GM21737 (cell line): ENCODE measurements around the gene SLC20A1.
"Not testable (repeated sequence)": the region's sequence is repeated elsewhere in the genome, so short reads cannot be mapped to it uniquely, and the experiment has no call there.

Experiments
- ATAC-seq: cut with Tn5 transposase; IDR thresholded peaks from one replicate; pipeline ENCODE4 v1.9.1; 2021; ENCODE audit warnings: mild to moderate bottlenecking, moderate library complexity; ENCODE audit not compliant: unreplicated experiment

SLC20A1 gene

DNA sequence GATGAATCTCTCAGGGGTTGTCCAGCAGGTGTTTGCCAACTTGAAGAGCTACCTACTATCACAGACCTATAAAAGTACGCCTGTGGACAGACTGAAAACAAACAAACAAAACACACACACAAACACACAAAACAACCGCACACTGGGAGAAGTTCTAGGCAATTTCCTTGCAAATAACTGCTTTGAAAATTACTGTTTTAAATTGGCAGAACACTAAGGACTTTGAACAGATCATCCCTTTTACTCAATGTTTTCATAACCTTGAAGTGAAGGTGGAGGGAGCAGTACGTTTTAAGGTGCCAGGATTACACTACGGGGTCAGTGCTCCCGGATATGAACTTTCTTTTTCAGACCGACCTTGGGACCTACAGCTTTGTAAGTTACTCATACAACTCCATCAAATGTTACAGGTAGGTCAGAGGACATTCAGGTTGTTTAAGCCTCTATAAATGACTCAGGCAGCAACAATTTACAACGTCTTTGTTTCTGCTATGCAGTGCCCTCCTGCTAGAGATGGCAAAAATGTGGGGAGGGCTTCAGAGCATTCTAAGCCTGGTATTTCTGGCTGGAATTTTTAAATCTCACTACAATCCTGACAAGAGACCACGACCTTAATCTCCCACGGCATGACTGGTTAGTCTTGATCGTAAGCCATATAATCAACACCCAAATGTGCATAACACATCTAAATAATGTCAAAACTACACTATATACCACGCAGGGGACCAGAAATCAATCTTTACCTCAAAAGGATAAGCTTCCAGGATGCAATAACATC, 1.4 kb upstream of the SLC20A1 start:
- ATAC-seq = no peak

DNA sequence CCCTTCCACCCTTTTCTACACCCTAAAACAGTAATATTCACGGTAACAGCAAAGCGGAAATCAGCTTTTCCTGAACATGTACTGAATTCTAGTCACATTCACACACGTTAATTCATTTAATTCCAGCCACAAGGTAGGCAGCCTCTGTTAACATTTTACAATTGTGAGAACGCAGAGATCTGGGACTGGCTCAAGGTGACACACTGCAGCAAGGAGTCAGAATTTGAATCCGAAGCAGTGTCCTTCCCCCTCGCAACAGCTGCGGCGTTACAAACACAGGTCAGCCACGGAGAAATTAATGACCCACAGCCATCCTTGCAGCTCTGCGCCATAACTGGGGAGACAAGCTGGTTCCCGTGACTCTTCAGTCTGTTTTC, 818 bp upstream of the SLC20A1 start:
- ATAC-seq = peak; percentile 6

GRCh38 chr2:112646102-112646719, 472 bp downstream of the SLC20A1 start:
- peak; percentile 18 for ATAC-seq

DNA sequence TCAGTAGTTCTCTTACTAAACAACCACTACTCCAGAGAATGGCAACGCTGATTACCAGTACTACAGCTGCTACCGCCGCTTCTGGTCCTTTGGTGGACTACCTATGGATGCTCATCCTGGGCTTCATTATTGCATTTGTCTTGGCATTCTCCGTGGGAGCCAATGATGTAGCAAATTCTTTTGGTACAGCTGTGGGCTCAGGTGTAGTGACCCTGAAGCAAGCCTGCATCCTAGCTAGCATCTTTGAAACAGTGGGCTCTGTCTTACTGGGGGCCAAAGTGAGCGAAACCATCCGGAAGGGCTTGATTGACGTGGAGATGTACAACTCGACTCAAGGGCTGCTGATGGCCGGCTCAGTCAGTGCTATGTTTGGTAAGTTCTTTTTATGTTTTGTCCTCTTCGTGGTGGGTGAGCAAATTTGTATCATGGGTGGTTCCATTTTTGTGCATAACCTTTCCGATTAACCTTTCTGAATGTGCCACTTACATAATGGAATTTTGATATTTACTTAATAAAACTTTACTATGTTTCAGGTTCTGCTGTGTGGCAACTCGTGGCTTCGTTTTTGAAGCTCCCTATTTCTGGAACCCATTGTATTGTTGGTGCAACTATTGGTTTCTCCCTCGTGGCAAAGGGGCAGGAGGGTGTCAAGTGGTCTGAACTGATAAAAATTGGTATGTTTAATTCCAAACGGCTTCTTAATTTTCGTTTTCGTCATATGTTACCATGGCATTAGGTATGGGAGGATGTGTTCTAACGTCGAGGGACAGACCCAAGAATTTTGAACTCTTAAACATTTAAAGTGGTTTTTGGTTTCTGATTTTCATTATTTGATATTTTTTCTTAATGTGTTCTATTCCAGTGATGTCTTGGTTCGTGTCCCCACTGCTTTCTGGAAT, 1.3 kb downstream of the SLC20A1 start:
- no peak for ATAC-seq

DNA sequence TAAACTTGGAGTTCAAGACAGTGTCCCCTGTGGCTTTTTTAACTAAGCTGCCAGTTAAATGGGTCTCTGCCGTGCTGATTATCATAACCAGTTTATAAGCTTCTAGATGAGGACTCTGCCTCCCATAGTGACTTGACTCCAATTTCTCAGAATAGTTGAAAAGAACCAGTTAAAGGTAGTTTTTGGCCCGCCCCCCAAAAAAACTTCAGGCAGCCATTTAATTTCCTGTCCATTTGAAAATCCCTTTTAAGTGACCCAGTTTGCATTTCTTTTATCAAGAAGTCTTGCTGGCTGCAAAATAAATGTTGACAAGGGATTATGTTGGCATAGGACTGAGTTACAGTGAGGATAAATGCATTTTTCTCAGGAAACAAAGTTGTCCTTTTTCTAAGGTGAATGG, 2.3 kb downstream of the SLC20A1 start:
- no peak for ATAC-seq

DNA sequence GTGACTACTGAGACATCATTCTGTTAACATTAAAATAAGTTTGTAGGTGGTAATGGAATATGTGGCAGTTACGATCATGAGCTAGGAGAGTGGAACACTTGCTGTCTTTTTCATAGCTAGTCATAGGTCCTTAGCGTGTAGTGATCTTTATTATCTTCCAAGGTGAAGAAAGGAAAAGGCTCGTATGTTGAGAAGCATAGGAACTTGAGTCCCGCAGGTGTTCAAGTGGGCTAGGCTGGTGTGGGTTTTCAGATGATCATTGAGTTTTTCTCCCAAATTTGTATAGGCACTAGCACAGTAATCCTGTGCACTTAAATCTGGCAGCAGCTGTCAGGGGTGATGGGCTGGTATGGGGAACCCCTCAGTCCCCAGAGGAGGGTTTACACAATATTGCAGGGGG, 10.9 kb downstream of the SLC20A1 start:
- no peak for ATAC-seq

DNA sequence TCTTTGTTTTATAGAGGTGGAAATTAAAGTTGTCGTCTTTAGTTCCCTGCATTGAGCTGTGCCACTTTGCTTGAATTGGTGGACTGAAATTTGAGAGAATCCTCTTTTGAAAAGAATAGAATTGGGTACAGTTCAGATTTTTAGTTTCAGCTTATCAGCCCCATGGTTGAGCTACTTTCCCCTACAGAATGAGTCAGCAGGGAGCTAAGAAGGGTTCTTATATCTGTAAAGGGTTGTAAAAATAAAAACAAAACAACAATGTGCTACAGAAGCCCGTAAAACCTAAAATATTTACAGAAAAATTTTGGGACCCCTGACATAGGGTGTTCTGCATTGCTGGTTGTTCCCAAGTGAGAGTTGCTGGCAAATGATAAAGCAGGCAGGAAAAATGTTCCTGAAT, 12.6 kb downstream of the SLC20A1 start:
- ATAC-seq = no peak

DNA sequence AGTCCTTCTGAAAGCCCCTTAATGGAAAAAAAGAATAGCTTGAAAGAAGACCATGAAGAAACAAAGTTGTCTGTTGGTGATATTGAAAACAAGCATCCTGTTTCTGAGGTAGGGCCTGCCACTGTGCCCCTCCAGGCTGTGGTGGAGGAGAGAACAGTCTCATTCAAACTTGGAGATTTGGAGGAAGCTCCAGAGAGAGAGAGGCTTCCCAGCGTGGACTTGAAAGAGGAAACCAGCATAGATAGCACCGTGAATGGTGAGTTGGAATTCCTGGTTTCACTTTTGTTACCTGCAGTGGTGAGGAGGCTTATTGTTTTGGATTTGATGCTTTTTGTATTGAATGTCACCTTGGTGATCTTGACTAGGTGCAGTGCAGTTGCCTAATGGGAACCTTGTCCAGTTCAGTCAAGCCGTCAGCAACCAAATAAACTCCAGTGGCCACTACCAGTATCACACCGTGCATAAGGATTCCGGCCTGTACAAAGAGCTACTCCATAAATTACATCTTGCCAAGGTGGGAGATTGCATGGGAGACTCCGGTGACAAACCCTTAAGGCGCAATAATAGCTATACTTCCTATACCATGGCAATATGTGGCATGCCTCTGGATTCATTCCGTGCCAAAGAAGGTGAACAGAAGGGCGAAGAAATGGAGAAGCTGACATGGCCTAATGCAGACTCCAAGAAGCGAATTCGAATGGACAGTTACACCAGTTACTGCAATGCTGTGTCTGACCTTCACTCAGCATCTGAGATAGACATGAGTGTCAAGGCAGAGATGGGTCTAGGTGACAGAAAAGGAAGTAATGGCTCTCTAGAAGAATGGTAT, 13.3 kb downstream of the SLC20A1 start:
- no peak for ATAC-seq

- ATAC-seq = no peak
These were observed 14.4 kb downstream of the SLC20A1 start for GRCh38 chr2:112660138-112660537.

DNA sequence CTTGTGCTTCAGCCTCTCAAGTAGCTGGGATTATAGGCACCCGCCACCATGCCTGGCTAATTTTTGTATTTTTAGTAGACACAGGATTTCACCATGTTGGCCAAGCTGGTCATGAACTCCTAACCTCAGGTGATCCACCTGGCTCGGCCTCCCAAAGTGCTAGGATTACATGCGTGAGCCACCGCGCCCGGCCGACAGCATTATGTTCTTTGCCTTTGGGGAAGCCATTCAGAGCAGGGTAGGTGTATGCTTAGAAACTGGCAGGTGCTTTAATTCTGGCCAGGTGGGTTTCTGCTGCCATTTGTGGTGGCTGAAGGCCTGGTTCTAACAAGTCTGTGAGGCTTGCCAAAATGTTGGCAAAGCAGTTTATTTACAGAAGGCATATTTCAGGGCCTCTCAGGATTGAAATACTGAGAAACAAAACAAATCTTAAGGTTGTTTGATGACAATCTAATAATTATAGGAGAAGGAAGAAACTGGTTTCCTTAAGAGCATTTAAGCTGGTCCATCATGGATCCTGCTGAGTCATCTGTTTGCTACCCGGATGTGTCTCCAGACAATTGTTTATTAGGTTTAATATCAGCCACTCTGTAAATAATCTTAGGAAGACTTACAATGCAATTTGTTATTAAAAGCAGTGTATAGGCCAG, 16.0 kb downstream of the SLC20A1 start:
- ATAC-seq = no peak

- ATAC-seq = no peak
These were observed 17.0 kb downstream of the SLC20A1 start for GRCh38 chr2:112662704-112663103.

GRCh38 chr2:112664689-112665088, 18.9 kb downstream of the SLC20A1 start:
- no peak for ATAC-seq

DNA sequence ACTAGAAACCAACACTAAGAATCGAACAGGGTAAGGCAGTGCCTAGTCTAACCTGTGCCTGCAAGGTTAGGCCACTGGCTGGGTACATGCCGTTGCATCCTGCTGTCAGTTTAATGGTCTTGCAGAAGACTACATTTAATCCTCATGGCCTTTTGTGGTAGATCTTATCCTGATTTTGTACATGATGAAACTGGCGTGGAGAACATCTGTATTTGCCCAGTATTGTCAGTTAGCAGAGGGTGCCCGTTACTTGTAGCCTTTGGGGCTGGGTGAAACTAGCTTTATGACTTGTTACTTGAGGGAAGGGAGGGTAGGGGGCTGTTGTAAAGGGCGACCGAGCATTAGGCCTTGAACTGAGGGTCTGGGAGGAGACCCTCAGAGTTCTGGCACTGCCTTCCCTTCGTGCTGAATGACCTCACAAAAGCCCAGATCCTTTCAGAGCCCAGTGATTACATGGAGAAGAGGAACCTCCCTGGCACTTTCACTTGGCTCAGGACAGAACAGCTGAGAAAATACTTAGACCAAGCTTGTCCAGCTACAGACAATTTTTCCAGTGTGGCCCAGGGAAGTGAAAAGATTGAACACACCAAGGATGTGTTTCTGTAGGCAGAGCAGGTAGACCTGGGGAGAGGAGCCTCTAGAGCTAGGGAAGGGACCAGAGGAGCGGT, 19.5 kb downstream of the SLC20A1 start:
- ATAC-seq = no peak

DNA sequence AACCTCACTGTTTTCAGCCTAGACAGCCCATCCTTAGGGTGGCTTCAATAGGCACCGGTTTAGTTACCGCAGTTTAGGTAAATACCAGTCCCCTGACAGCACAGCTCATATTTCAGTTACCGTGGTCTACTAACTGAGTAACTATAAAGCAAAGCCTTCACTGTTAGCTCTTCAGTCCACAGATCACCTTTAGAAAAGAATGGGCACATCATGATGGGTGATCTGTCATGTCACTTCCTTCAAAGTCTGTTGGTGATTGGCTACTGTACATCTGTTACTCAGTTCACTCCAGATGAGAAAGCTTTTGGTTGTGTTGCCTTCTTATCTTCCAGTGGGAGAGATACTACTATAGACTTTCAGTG, 21.0 kb downstream of the SLC20A1 start:
- ATAC-seq = no peak

- ATAC-seq = not testable (repeated sequence)
These were observed 21.8 kb downstream of the SLC20A1 start for GRCh38 chr2:112667540-112667939.

- ATAC-seq = no peak
These were observed 23.9 kb downstream of the SLC20A1 start for GRCh38 chr2:112669667-112670066.

GRCh38 chr2:112670252-112671022, 24.7 kb downstream of the SLC20A1 start:
- no peak for ATAC-seq

- no peak for ATAC-seq
These were observed 26.1 kb downstream of the SLC20A1 start for GRCh38 chr2:112671801-112672200.

- ATAC-seq = no peak
These were observed 27.3 kb downstream of the SLC20A1 start for GRCh38 chr2:112673008-112673407.
